ENCODE measurements around the gene DNAJB6.

- TF ChIP-seq, protein P1, sequence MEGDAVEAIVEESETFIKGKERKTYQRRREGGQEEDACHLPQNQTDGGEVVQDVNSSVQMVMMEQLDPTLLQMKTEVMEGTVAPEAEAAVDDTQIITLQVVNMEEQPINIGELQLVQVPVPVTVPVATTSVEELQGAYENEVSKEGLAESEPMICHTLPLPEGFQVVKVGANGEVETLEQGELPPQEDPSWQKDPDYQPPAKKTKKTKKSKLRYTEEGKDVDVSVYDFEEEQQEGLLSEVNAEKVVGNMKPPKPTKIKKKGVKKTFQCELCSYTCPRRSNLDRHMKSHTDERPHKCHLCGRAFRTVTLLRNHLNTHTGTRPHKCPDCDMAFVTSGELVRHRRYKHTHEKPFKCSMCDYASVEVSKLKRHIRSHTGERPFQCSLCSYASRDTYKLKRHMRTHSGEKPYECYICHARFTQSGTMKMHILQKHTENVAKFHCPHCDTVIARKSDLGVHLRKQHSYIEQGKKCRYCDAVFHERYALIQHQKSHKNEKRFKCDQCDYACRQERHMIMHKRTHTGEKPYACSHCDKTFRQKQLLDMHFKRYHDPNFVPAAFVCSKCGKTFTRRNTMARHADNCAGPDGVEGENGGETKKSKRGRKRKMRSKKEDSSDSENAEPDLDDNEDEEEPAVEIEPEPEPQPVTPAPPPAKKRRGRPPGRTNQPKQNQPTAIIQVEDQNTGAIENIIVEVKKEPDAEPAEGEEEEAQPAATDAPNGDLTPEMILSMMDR (IDR thresholded peaks at IDR 0.05; ENCODE audit: insufficient read depth, low read length, poor library complexity, severe bottlenecking), result no peak
- TF ChIP-seq EZH2phosphoT487 (conservative IDR thresholded peaks at IDR 0.05; ENCODE audit: low read length), result no peak
Observed at GRCh38 chr7:157402911-157403534, 66.2 kb downstream of the DNAJB6 start.
